Motor neuron (in vitro differentiated cells): ENCODE results near the gene PELI2. TPM values are rescaled to one million over a fixed set of nuclear protein-coding genes. Genes with fewer than 3 reads are reported as not detected.

ENCODE experiments used
- ATAC-seq, 8 experiments: fragments of 200-7000 bp; cut with Tn5 transposase; replicated peaks in 6 of 8; 2 replicates each; pipeline ENCODE4 v1.8.0; 2021; ENCODE audit warnings: mild to moderate bottlenecking in 8 of 8, moderate library complexity in 8 of 8
- H3K27ac ChIP-seq, 2 donors: fragments of 250-450 bp; sonication (Bioruptor Pico); 2 replicates each; pipeline ENCODE4 v1.9.0; 2021; ENCODE audit warnings: antibody characterized with exemption in 2 of 2, mild to moderate bottlenecking in 2 of 2, moderate library complexity in 1 of 2
- H3K4me1 ChIP-seq, 2 donors: fragments of 250-450 bp; sonication (Bioruptor Pico); replicated peaks in 1 of 2; 2 replicates each; pipeline ENCODE4 v1.6.1; 2021; ENCODE audit warnings: antibody characterized with exemption in 2 of 2, mild to moderate bottlenecking in 2 of 2, moderate library complexity in 1 of 2
- H3K4me3 ChIP-seq, 5 donors: fragments of 250-450 bp; sonication (Bioruptor Pico); 2 replicates each; pipeline ENCODE4 v1.9.0; 2021; ENCODE audit warnings: antibody characterized with exemption in 5 of 5, mild to moderate bottlenecking in 5 of 5, moderate library complexity in 4 of 5
- WGBS, 10 experiments: fragments of 450-650 bp; shearing (Covaris generic); methylation state at CpG; one replicate each; pipeline ENCODE4 v1.0.0; 2022; 5-methylcytosine and 5-hydroxymethylcytosine counted together
- in situ Hi-C, 9 experiments: fragments of 400-800 bp; cut with MboI; loops; one replicate each; pipeline ENCODE4 v1.15.0; 2021; ENCODE audit warnings: low sequenced_read_pairs in 9 of 9, low pct_unique_long_range_greater_than_20kb in 2 of 9; ENCODE audit not compliant: unreplicated experiment in 9 of 9
- total RNA-seq, 8 experiments: library from RNA; unstranded; fragments of 300-600 nt; gene quantifications; 2 replicates each; pipeline versions ENCODE4 v1.2.3 to v1.2.4, GENCODE V29; 2022

PELI2 gene
- total RNA-seq, 8 experiments from 2014 or later = 3.7 to 18.4 (median 8.9) TPM

DNA sequence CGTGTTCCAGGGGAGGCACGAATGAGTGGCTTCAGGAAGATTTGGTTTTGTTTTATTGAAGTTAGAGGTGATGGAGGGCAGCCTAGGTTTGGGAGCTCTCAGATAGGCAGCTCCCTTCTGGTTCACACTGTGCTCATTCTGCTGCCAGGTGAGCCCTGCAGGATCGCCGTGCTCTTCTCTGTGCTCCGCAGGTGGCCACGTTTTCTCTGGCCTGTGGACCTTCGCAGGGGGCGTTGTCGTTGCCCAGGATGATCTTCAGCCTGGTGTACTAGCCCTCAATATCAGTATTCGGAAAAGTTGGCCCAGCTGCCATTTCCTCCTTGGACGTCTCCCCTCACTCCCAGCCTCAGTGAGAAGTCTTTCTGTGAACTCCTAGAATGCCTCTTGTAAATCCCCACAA, 69.5 kb downstream of the PELI2 start:
- no peak overlapping the region for H3K4me3 ChIP-seq
- ATAC-seq = no peak
- no peak overlapping the region for H3K27ac ChIP-seq
- in situ Hi-C loops = no loop called here
- WGBS, 10 experiments = 71 to 100% (median 94%) methylated on average over 1 to 9 of the region's 11 CpGs; no CpG with 5 or more reads in 4 of the 10 experiments
- H3K4me1 ChIP-seq = no peaks in the 10 kb centered on the region

GRCh38 chr14:56189307-56189706, 71.1 kb downstream of the PELI2 start:
- WGBS, 10 experiments = 20 to 100% (median 84%) methylated on average over 1 to 4 of the region's 4 CpGs
- in situ Hi-C loops = no loop called here
- peaks cover 0 to 3% of the 10 kb centered on the region in 2 donors for H3K4me1 ChIP-seq
- no peak overlapping the region for H3K4me3 ChIP-seq
- peak in 3 of 8 experiments; percentile 43 to 79 (median 52) for ATAC-seq
- no peak overlapping the region for H3K27ac ChIP-seq

DNA sequence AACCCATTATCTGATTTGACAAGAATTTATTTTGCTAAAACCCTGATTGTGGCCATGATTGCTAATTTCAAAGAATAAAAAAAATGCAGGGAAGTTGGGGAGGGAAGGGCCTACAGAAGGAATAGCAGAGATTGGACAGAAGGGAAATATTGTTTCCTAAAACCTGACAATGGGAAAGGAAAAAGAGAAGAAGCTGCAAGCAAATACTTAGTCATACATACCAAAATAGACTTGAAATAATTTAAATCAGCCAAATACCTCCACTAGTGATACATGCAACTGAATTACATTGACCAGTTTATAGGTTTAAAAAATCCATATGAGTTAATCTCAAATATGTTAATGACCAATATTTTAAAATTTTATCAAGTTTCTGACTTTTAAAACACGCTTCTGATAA, 75.1 kb downstream of the PELI2 start:
- in situ Hi-C loops = no loop called here
- Histone ChIP-seq H3K4me1 (peaks cover 13 to 14% of the 10 kb centered on the region in 2 donors), H3K4me3 (no peak overlapping the region), H3K27ac (no peak overlapping the region)
- ATAC-seq = no peak
- 38 to 100% (median 80%) methylated on average over 1 of the region's 1 CpG; no CpG with 5 or more reads in 1 of the 10 experiments for WGBS, 10 experiments

DNA sequence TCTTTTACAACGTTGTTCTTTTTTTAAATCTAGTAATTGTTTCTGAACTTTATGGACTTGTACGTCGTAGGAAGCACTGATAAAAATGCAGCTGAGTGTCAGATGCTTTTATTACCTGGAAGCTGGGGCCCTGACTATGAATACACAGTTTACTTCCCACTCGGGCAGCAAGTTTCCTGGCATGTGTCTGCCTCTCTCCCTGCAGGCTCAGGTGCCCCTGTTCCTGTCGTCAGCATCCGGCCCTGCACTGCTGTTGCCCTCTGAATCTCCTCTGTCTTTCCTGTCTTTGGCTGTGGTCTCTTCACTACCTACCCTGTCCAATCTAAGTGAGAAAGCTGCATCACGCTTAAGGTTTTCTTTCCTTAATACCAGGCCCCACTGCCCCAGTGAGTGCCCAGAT, 75.8 kb downstream of the PELI2 start:
- H3K27ac ChIP-seq = no peak overlapping the region
- in situ Hi-C loops = no loop called here
- no peak for ATAC-seq
- H3K4me1 ChIP-seq = peaks cover 13 to 14% of the 10 kb centered on the region in 2 donors
- 73 to 100% (median 90%) methylated on average over 1 to 7 of the region's 7 CpGs; no CpG with 5 or more reads in 1 of the 10 experiments for WGBS, 10 experiments
- no peak overlapping the region for H3K4me3 ChIP-seq

DNA sequence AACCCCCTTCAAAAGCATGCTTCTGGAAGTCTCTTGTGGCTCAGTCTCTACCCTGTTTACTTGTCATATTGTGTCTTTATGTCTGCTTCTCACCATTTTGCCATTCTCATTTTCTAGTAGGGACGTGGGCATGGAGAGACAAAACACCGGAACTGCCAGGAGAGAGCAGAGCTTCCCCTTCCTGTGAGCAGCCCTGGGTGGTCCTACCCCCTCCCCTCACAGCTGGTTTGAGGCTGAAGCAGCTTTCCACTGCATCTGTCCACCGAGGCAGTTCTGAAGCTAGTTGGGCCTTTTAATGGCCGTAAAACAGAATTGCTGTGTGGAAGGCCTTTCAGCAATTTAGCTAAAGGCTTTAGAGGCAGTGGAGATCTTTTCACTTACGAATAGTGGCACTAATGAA, 77.0 kb downstream of the PELI2 start:
- peak in 4 of 8 experiments; percentile 21 to 64 (median 51) for ATAC-seq
- 42 to 60% (median 48%) methylated on average over 4 to 5 of the region's 5 CpGs; no CpG with 5 or more reads in 5 of the 10 experiments for WGBS, 10 experiments
- in situ Hi-C loops = no loop called here
- no peak overlapping the region for H3K4me3 ChIP-seq
- H3K4me1 ChIP-seq = peaks cover 13 to 14% of the 10 kb centered on the region in 2 donors
- peak overlapping the region in 1 of 2 donors; percentile 17 for H3K27ac ChIP-seq

- ATAC-seq = peak; percentile 42 to 86 (median 76)
- Histone ChIP-seq H3K27ac (peak overlapping the region in 1 of 2 donors; percentile 17), H3K4me1 (peaks cover 13 to 14% of the 10 kb centered on the region in 2 donors), H3K4me3 (no peak overlapping the region)
- in situ Hi-C loops = no loop called here
- 0 to 100% (median 38%) methylated on average over 1 to 5 of the region's 6 CpGs; no CpG with 5 or more reads in 2 of the 10 experiments for WGBS, 10 experiments
Measured at GRCh38 chr14:56195704-56196103, 77.5 kb downstream of the PELI2 start.

- Histone ChIP-seq H3K27ac (no peak overlapping the region), H3K4me1 (peaks cover 13 to 14% of the 10 kb centered on the region in 2 donors), H3K4me3 (no peak overlapping the region)
- in situ Hi-C loops = no loop called here
- peak in 2 of 8 experiments; percentile 21 to 39 for ATAC-seq
- WGBS, 10 experiments = 0 to 100% (median 92%) methylated on average over 1 to 2 of the region's 2 CpGs
Measured at GRCh38 chr14:56196274-56196673, 78.1 kb downstream of the PELI2 start.

- 83 to 100% (median 100%) methylated on average over 1 of the region's 1 CpG; no CpG with 5 or more reads in 2 of the 10 experiments for WGBS, 10 experiments
- in situ Hi-C loops = no loop called here
- ATAC-seq = no peak
- peaks cover 13 to 14% of the 10 kb centered on the region in 2 donors for H3K4me1 ChIP-seq
- no peak overlapping the region for H3K27ac ChIP-seq
- no peak overlapping the region for H3K4me3 ChIP-seq
Measured at GRCh38 chr14:56197150-56197549, 78.9 kb downstream of the PELI2 start.

DNA sequence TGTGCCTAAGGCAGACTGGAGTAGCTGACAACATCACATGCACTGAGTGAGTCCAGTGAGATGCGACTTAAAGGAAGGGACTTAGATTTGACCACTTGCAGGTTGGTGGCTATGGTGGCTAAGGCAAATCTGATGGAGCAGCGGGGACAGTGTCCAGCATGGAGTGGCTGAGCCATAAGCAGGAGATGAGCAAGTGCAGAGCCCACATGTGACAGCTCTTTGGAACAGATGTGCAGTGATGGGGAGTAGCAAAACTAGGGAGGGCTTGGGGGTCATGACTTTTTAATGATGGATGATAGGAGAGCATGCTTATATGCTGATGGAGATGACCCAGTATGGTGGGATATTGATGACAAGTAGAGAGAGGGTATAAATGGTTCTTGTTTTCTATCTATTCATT, 80.2 kb downstream of the PELI2 start:
- in situ Hi-C loops = no loop called here
- H3K4me1 ChIP-seq = peaks cover 11 to 13% of the 10 kb centered on the region in 2 donors
- no peak for ATAC-seq
- no peak overlapping the region for H3K27ac ChIP-seq
- 100% methylated on average over 1 to 2 of the region's 2 CpGs; no CpG with 5 or more reads in 7 of the 10 experiments for WGBS, 10 experiments
- no peak overlapping the region for H3K4me3 ChIP-seq

DNA sequence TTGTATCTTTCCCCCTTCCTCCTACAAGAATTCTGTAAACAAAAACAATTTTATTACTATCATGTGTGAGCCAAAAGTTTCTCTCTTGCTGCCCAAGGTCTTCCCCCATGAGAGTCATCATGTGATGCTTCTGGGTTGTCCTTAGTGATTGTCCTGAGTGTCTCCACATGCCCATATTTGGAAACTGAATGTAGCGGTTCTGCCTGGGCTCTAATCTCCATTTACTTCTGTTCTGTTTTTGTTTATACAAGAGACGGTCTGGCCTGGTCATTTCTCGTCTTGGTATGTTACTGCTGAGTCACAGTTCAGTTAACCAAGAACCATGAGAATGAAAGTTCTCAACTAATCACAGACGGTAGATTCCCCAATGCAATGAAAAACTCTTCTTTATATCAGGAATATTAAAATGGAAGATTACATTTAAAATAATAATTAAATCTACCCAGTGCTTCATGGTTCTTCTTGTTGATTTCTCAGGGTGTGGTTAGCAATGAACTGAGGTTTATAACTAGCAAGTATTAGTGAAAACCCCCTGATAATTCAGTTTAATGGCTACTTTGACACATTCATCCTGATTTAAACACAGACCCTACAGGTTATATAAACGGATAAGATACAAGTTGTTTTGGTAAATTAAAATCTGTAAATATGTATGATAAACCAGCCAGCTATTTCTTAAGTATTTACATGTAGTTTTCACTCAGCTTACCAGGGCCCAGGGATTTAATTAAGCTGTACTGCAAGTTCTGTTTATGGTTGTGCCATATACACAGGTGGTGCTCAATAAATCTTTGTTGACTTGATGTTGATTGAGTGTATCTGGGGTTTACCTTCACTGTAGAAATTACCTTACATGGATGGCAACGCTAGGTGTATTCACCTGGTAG, 81.1 kb downstream of the PELI2 start:
- WGBS, 10 experiments = 15 to 95% (median 61%) methylated on average over 2 to 6 of the region's 6 CpGs
- peak; percentile 37 to 97 (median 64) for ATAC-seq
- H3K4me1 ChIP-seq = peaks cover 11 to 13% of the 10 kb centered on the region in 2 donors
- H3K27ac ChIP-seq = no peak overlapping the region
- in situ Hi-C loops = no loop called here
- H3K4me3 ChIP-seq = no peak overlapping the region

GRCh38 chr14:56199982-56200577, 81.9 kb downstream of the PELI2 start:
- H3K4me3 ChIP-seq = no peak overlapping the region
- H3K4me1 ChIP-seq = peaks cover 9 to 11% of the 10 kb centered on the region in 2 donors
- ATAC-seq = no peak
- no peak overlapping the region for H3K27ac ChIP-seq
- in situ Hi-C loops = no loop called here
- 0 to 100% (median 88%) methylated on average over 1 to 5 of the region's 7 CpGs; no CpG with 5 or more reads in 1 of the 10 experiments for WGBS, 10 experiments

DNA sequence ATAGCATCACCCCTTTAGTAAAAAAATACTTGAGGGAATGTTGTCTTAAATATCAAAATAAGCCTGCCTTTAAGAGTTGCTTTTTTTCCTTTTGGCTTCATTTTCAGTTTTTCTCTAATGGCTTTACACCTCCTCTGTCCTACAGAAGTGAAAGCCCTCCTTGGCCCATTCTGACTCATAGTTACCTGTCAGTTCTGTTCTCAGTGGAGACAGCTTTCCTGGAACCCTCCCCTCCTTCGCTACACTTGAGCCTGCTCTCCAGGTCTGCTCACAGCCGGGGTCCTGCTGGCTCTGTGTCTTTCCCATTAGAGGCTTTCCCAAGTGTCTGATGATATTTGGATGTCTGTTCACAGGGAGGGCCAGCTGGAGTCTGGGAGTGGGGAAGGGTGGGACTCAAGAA, 84.0 kb downstream of the PELI2 start:
- 0 to 100% (median 57%) methylated on average over 1 to 2 of the region's 2 CpGs; no CpG with 5 or more reads in 4 of the 10 experiments for WGBS, 10 experiments
- no peak for ATAC-seq
- in situ Hi-C loops = no loop called here
- Histone ChIP-seq H3K4me1 (no peaks in the 10 kb centered on the region), H3K4me3 (no peak overlapping the region), H3K27ac (no peak overlapping the region)

GRCh38 chr14:56205881-56206280, 87.7 kb downstream of the PELI2 start:
- ATAC-seq = no peak
- 80 to 100% (median 94%) methylated on average over 1 to 2 of the region's 2 CpGs; no CpG with 5 or more reads in 6 of the 10 experiments for WGBS, 10 experiments
- in situ Hi-C loops = no loop called here

More at GRCh38 chr14:56205881-56206280, 87.7 kb downstream of the PELI2 start:
- Histone ChIP-seq H3K4me3 (no peak overlapping the region), H3K27ac (no peak overlapping the region), H3K4me1 (no peaks in the 10 kb centered on the region)
